ENCODE measurements around the gene GPR108. TPM values are rescaled to one million over a fixed set of nuclear protein-coding genes. Genes with fewer than 3 reads are reported as not detected.
"Not testable (repeated sequence)": the region's sequence is repeated elsewhere in the genome, so short reads cannot be mapped to it uniquely, and the experiment has no call there.

Gene GPR108
- total and polyA plus RNA-seq, 7 donors, result 12.5 to 27.8 (median 24.2) TPM

GRCh38 chr19:6753178-6754031, 16.0 kb upstream of the GPR108 start:
- H3K9me3 ChIP-seq, result no peaks in the 10 kb centered on the region
- intact Hi-C loops (cut with DNase I), result no loop called here
- peak overlapping the region; percentile 62 for H3K27ac ChIP-seq
- H3K36me3 ChIP-seq (ENCODE audit: insufficient read depth in 1 of 2, low read depth in 1 of 2), result peaks cover 4 to 43% of the 10 kb centered on the region in 2 donors
- peak; percentile 87 to 90 (median 88) for ATAC-seq
- DNase-seq, result peak; percentile 87 to 94
- WGBS, 3 donors, result 5 to 11% (median 5%) methylated on average over 48 to 50 of the region's 50 CpGs
- peaks cover 3% of the 10 kb centered on the region for H3K4me1 ChIP-seq
- no peaks in the 10 kb centered on the region for H3K27me3 ChIP-seq (ENCODE audit: insufficient read depth in 3 of 3, low read length in 2 of 3)
- peak; percentile 38 for TF ChIP-seq CTCF (IDR thresholded peaks at IDR 0.05)
- H3K4me3 ChIP-seq, result peak overlapping the region; percentile 47

DNA sequence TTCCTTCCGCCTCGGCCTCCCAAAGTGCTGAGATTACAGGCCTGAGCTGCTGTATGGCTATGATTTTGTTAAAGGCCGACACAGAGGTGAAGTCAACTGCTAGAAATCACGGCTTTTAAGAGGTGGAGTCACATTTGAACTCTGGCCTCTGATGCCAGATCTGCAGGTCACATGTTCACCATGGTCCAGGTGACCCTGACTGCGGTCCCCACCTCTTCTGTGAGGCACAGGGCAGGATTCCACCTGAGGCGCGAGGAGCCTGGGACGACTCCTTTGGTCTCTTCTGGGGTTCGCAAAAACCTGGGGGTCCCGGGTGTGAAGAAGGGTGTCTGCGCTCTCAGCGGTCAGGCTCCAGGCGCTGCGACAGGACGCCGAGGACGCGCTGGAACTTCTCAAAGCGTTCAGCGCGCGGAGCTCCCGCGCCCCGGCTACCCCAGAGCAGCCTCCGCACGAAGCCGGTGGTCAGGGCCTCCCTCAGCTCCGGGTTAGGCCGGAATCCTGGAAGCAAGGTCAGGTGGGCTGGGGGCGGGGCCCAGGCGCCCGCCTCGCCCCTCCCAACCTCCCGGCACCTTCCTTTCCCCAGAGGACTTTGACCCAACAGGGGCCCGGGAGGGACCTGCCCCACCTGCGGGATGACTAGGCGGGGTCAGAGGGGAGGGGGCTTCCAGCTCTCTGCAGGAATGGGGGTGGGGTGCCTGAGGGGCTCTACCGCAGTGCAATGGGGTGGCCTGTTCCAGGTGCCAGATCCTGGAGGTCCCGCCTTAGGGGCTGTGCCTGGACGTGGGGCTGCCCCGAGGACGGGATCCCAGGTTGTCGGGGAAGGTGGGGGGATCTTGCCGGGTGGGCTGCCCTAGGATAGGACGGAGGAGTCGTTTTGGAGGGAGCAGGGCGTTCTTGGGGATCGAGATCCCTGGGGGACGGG, 15.1 kb upstream of the GPR108 start:
- peak overlapping the region; percentile 62 for H3K27ac ChIP-seq
- peak overlapping the region; percentile 47 for H3K4me3 ChIP-seq
- H3K4me1 ChIP-seq, result peaks cover 12% of the 10 kb centered on the region
- no peaks in the 10 kb centered on the region for H3K9me3 ChIP-seq
- 59 to 66% (median 63%) methylated on average over 47 to 50 of the region's 50 CpGs for WGBS, 3 donors
- TF ChIP-seq CTCF (IDR thresholded peaks at IDR 0.05), result no peak
- no peak for DNase-seq
- H3K36me3 ChIP-seq (ENCODE audit: insufficient read depth in 1 of 2, low read depth in 1 of 2), result peaks cover 4 to 52% of the 10 kb centered on the region in 2 donors
- ATAC-seq, result peak; percentile 11 to 18 (median 16)
- intact Hi-C loops (cut with DNase I), result no loop called here
- H3K27me3 ChIP-seq (ENCODE audit: insufficient read depth in 3 of 3, low read length in 2 of 3), result no peaks in the 10 kb centered on the region

- H3K27me3 ChIP-seq (ENCODE audit: insufficient read depth in 3 of 3, low read length in 2 of 3), result no peaks in the 10 kb centered on the region
- H3K36me3 ChIP-seq (ENCODE audit: insufficient read depth in 1 of 2, low read depth in 1 of 2), result peaks cover 4 to 65% of the 10 kb centered on the region in 2 donors
- intact Hi-C loops (cut with DNase I), result no loop called here
- WGBS, 3 donors, result 86 to 88% (median 86%) methylated on average over 16 of the region's 16 CpGs
- H3K9me3 ChIP-seq, result no peaks in the 10 kb centered on the region
- ATAC-seq (no peak), DNase-seq (peak in 1 of 2 donors; percentile 31)
- H3K4me3 ChIP-seq, result no peak overlapping the region
- TF ChIP-seq CTCF (IDR thresholded peaks at IDR 0.05), result no peak
- H3K4me1 ChIP-seq, result peaks cover 22% of the 10 kb centered on the region
- H3K27ac ChIP-seq, result no peak overlapping the region
Measured at GRCh38 chr19:6751189-6751588, 13.8 kb upstream of the GPR108 start.

DNA sequence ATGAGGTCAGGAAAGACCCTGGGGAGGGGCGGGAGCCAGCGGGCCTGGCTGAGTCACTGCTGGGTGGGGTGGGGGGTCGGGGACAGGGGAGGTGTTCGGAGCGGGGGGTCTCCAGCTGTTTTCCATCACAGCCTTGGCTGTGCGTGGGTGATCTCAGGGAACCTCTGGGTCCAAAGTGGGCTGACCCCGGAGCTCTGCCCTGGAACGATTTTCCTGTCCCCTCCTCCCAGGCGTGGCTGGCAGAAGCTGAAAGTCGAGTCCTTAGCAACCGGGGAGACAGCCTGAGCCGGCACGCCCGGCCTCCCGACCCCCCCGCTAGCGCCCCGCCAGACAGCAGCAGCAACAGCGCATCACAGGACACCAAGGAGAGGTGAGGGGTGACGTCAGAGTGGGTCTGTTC, 12.7 kb upstream of the GPR108 start:
- H3K4me1 ChIP-seq, result peaks cover 30% of the 10 kb centered on the region
- peaks cover 4 to 76% of the 10 kb centered on the region in 2 donors for H3K36me3 ChIP-seq (ENCODE audit: insufficient read depth in 1 of 2, low read depth in 1 of 2)
- no peak for TF ChIP-seq CTCF (IDR thresholded peaks at IDR 0.05)
- H3K27me3 ChIP-seq (ENCODE audit: insufficient read depth in 3 of 3, low read length in 2 of 3), result no peaks in the 10 kb centered on the region
- H3K27ac ChIP-seq, result peak overlapping the region; percentile 9
- intact Hi-C loops (cut with DNase I), result no loop called here
- H3K9me3 ChIP-seq, result no peaks in the 10 kb centered on the region
- ATAC-seq (no peak), DNase-seq (peak; percentile 67 to 84)
- H3K4me3 ChIP-seq, result no peak overlapping the region
- WGBS, 3 donors, result 61 to 64% (median 64%) methylated on average over 18 to 20 of the region's 20 CpGs

GRCh38 chr19:6748543-6748942, 11.2 kb upstream of the GPR108 start:
- H3K36me3 ChIP-seq (ENCODE audit: insufficient read depth in 1 of 2, low read depth in 1 of 2), result peaks cover 7 to 90% of the 10 kb centered on the region in 2 donors
- H3K4me1 ChIP-seq, result peaks cover 45% of the 10 kb centered on the region
- not testable (repeated sequence) for ATAC-seq; H3K27me3 ChIP-seq (ENCODE audit: insufficient read depth in 3 of 3, low read length in 2 of 3); H3K9me3 ChIP-seq; H3K4me3 ChIP-seq
- DNase-seq, result peak in 1 of 2 donors; percentile 72
- intact Hi-C loops (cut with DNase I), result loop anchor here in 1 of 2 donors (10.0 kb wide), 1 partner anchor 374 kb away; the partner anchor contains the start of genes ALKBH7 and PSPN
- H3K27ac ChIP-seq, result peak overlapping the region; percentile 46
- 29 to 54% (median 29%) methylated on average over 10 of the region's 10 CpGs for WGBS, 3 donors
